Activated B cell treated with CpG ODN at 0.5 μM for 24 hours (primary cell): ENCODE measurements around the gene ADGRA1. TPM values are rescaled to one million over a fixed set of nuclear protein-coding genes. Genes with fewer than 3 reads are reported as not detected.

Source experiments
- ATAC-seq: fragments of 200-7000 bp; cut with Tn5 transposase; one replicate; pipeline ENCODE4 v1.10.0; 2021; ENCODE audit warnings: low read depth, mild to moderate bottlenecking, moderate library complexity
- CTCF ChIA-PET: fragments of 350-600 bp; sonication (Branson Sonifier 250); formaldehyde crosslinking; loops from one replicate; lab custom pipeline; 2021; ENCODE audit warnings: antibody characterized with exemption; lab: Charles Lee
- POLR2A ChIA-PET: fragments of 350-600 bp; sonication (Branson Sonifier 250); formaldehyde crosslinking; loops from one replicate; lab custom pipeline; 2021; ENCODE audit warnings: antibody characterized with exemption; lab: Charles Lee
- DNase-seq: peaks from one replicate; pipeline ENCODE4 v3.0.0; 2022
- H3K27ac Mint-ChIP-seq: one replicate; pipeline ENCODE4 v1.8.0; 2020; ENCODE audit warnings: mixed read lengths
- H3K27me3 Mint-ChIP-seq: one replicate; pipeline ENCODE4 v1.8.0; 2021; ENCODE audit warnings: mixed read lengths
- H3K36me3 Mint-ChIP-seq: one replicate; pipeline ENCODE4 v1.8.0; 2021; ENCODE audit warnings: low read depth, mixed read lengths
- H3K4me1 Mint-ChIP-seq: one replicate; pipeline ENCODE4 v1.8.0; 2021; ENCODE audit warnings: mixed read lengths
- H3K4me3 Mint-ChIP-seq: one replicate; pipeline ENCODE4 v1.8.0; 2020; ENCODE audit warnings: mild to moderate bottlenecking, mixed read lengths
- H3K9me3 Mint-ChIP-seq: one replicate; pipeline ENCODE4 v1.8.0; 2020; ENCODE audit warnings: mixed read lengths
- intact Hi-C: fragments of 100-400 bp; cut with micrococcal nuclease; formaldehyde crosslinking; loops from one replicate; pipeline ENCODE4 v1.15.1; 2024
- total RNA-seq: library from RNA; stranded (reverse); gene quantifications from 2 replicates; pipeline ENCODE4 v1.2.3, GENCODE V29; 2022
- TF ChIP-seq, protein P1 (sequence below): fragments of 200-600 bp; IDR thresholded peaks from one replicate; pipeline ENCODE4 v1.8.0; 2022; ENCODE audit warnings: antibody characterized with exemption, mild to moderate bottlenecking

Gene ADGRA1, protein sequence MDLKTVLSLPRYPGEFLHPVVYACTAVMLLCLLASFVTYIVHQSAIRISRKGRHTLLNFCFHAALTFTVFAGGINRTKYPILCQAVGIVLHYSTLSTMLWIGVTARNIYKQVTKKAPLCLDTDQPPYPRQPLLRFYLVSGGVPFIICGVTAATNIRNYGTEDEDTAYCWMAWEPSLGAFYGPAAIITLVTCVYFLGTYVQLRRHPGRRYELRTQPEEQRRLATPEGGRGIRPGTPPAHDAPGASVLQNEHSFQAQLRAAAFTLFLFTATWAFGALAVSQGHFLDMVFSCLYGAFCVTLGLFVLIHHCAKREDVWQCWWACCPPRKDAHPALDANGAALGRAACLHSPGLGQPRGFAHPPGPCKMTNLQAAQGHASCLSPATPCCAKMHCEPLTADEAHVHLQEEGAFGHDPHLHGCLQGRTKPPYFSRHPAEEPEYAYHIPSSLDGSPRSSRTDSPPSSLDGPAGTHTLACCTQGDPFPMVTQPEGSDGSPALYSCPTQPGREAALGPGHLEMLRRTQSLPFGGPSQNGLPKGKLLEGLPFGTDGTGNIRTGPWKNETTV
- not detected in 2 replicates for total RNA-seq

DNA sequence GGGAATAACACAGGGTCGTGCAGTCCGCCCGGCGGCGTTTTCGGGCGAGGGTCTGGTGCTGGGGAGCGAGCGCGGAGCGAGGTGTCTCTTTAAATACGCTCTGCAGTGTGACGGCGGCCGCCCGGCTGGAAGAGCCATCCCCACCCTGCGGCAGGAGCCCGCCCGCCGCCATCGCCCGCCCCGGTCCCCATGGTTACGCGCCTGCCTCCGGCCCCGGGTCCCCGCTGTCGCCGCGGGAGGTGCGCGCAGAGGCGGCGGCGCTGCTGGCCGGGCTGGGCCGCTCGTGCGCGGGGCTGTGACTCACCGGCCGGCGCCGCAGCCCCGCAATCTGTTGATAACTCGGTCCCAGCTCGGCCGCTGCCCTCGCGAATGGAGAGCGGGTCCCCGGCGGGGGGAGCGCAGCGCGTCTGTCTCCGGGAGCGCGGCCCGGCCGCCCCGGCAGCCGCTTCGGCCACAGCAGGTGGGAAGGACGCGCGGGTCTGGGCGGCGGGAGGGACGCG is at the start of gene ADGRA1:
ADGRA1 (plus strand) TSS at position 246 of the 500 bp plus-strand sequence. CDS start 986 bp downstream, outside the sequence.
- Mint-ChIP-seq H3K4me1 (peaks cover 5% of the 10 kb centered on the region), H3K36me3 (no peaks in the 10 kb centered on the region), H3K4me3 (no peak within 1 kb of the TSS), H3K9me3 (no peaks in the 10 kb centered on the region), H3K27ac (no peak within 1 kb of the TSS), H3K27me3 (peaks cover 27% of the 10 kb centered on the region)
- intact Hi-C loops, result no loop called here
- TF ChIP-seq, protein P1, sequence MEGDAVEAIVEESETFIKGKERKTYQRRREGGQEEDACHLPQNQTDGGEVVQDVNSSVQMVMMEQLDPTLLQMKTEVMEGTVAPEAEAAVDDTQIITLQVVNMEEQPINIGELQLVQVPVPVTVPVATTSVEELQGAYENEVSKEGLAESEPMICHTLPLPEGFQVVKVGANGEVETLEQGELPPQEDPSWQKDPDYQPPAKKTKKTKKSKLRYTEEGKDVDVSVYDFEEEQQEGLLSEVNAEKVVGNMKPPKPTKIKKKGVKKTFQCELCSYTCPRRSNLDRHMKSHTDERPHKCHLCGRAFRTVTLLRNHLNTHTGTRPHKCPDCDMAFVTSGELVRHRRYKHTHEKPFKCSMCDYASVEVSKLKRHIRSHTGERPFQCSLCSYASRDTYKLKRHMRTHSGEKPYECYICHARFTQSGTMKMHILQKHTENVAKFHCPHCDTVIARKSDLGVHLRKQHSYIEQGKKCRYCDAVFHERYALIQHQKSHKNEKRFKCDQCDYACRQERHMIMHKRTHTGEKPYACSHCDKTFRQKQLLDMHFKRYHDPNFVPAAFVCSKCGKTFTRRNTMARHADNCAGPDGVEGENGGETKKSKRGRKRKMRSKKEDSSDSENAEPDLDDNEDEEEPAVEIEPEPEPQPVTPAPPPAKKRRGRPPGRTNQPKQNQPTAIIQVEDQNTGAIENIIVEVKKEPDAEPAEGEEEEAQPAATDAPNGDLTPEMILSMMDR, result no peak
- POLR2A ChIA-PET, result no interaction called here
- DNase-seq (no peak), ATAC-seq (no peak)
- CTCF ChIA-PET, result no interaction called here

DNA sequence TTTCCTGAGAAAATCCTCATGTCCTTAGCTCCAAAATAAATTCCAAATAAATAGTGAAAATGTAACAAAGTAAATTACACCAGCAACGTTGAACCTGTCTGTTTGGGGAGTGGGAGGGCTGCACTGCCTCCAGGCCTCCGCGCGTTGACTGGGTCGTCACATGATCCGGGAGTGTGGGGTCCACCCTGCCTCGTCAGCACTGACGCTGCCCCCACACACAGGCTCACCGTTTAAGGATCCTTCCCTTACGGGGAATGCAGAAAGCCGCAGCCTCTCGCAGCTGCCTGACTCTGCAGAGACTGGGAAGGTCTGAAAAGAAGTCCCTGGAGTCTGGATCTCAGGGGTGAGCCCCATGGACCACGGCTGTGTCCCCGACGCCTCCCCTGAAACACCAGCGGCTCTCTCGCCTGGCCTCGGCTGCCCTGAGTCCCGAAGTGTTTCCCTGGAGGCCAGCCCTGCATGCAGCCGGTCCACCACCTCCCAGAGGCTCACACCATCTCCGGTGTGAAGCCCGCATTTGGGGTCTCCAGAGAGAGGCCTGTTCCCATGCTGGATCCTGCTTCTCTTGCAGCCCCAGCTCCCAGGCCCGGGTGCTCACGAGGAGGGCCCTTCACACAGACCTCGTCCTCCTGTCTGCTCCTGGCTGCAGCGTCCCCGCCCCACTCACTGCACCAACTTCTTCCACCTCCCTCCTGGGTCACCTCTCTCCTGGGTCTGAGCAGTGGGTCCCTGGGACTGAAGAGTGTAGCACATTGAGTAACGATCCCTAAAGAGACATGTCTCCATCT is 49.5 kb upstream of the ADGRA1 start:
- ChIA-PET CTCF (no interaction called here), POLR2A (no interaction called here)
- TF ChIP-seq, protein P1, result no peak
- H3K4me3 Mint-ChIP-seq, result no peak overlapping the region
- intact Hi-C loops, result no loop called here
- H3K9me3 Mint-ChIP-seq, result no peaks in the 10 kb centered on the region
- no peaks in the 10 kb centered on the region for H3K27me3 Mint-ChIP-seq
- no peak overlapping the region for H3K27ac Mint-ChIP-seq
- DNase-seq, result no peak
- no peak for ATAC-seq
- H3K4me1 Mint-ChIP-seq, result no peaks in the 10 kb centered on the region
- no peaks in the 10 kb centered on the region for H3K36me3 Mint-ChIP-seq

DNA sequence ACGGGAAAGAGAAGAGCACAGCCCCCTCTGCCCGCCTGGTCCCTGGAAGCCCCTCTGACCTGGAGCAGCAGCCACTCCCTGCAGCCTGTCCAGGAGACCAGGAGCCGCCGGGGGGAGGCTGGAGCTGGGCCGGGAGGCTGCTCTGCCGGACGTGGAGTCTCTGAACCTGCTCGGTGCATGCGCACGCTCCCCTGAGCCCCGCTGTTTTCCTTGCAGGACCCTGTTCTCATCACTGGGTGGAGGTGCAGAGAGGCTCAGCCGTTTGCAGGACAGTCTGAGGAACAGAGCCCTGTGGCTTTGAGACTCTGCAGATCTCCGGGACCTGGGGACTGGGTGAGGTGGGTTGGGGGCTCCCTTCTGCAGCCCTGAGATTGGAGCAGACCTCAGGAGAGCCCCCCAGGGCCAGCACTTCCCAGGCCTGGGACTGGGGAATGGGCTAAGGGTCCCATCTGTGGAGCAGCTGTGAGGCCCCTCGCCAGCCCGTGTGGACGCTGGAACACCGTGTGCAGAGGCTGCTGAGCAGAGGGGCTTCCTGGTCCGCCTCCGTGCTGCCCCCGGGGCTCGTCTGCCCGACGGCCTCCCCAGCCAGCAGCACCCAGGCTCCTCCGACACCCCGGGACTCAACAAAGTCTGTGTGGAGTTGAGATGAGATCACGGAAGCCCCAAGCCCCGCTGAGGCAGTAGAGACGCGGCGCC is 48.5 kb upstream of the ADGRA1 start:
- no peak overlapping the region for H3K4me3 Mint-ChIP-seq
- ATAC-seq, result no peak
- TF ChIP-seq, protein P1, result no peak
- POLR2A ChIA-PET, result no interaction called here
- intact Hi-C loops, result no loop called here
- CTCF ChIA-PET, result no interaction called here
- no peaks in the 10 kb centered on the region for H3K9me3 Mint-ChIP-seq
- no peaks in the 10 kb centered on the region for H3K27me3 Mint-ChIP-seq
- H3K27ac Mint-ChIP-seq, result no peak overlapping the region
- no peak for DNase-seq
- H3K4me1 Mint-ChIP-seq, result no peaks in the 10 kb centered on the region
- no peaks in the 10 kb centered on the region for H3K36me3 Mint-ChIP-seq

DNA sequence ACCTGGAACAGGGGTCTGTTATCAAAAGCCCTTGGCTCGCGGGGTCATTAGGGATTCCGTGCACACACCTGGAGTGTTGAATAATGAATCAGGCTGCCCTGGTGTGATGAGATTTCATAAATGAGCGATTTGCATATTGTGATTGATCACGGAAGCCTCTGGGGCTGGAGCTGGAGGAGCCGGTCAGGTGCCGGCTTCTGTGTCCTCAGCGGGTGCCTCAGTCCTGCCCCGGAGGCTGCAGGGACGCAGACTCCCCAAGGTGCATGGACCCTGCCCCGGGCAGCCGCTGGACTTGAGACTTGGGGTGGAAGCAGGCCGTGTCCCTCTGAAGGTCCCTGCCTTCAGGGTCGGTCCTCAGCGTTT is 47.9 kb upstream of the ADGRA1 start:
- no peaks in the 10 kb centered on the region for H3K36me3 Mint-ChIP-seq
- CTCF ChIA-PET, result no interaction called here
- ATAC-seq (no peak), DNase-seq (no peak)
- no peak overlapping the region for H3K27ac Mint-ChIP-seq
- POLR2A ChIA-PET, result no interaction called here
- no peaks in the 10 kb centered on the region for H3K27me3 Mint-ChIP-seq
- no peaks in the 10 kb centered on the region for H3K4me1 Mint-ChIP-seq
- no peak overlapping the region for H3K4me3 Mint-ChIP-seq
- intact Hi-C loops, result no loop called here
- TF ChIP-seq, protein P1, result no peak
- H3K9me3 Mint-ChIP-seq, result no peaks in the 10 kb centered on the region
